Measurements from ENCODE around the gene PODXL. TPM values are rescaled to one million over a fixed set of nuclear protein-coding genes. Genes with fewer than 3 reads are reported as not detected.

PODXL gene
- total and polyA plus RNA-seq, 2 donors (not counting 1 experiment from before 2014, with no cell fraction given) = 0.17 to 0.27 TPM

DNA sequence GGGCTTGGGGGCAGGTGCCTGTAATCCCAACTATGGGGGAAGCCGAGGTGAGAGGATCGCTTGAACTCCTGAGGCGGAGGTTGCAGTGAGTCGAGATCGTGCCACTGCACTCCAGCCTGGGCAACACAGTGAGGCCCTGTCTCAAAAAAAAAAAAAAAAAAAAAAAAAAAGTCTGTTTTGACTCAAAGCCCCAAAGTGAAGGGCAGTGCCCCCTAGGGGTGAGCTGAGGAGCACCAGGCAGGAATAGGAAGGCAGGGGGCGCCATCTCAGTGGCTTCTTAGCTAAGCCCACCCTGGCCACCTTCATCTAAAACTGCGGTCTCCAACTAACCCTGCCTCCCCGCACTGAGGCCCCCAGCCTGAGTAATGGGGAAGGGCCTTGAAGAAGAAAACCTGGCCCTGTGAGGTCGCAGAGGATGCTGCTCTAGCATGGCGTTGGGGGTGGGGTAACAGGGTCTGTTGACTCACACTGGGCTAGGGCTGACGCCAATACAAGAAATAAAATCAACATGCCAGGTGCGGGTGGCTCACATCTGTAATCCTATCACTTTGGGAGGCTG is 9.8 kb downstream of the PODXL start:
- Histone ChIP-seq H2AFZ (ENCODE audit: low read length) (no peak overlapping the region), H3K36me3 (ENCODE audit: control insufficient read depth, insufficient read depth, low read length) (no peaks in the 10 kb centered on the region), H3K79me2 (ENCODE audit: control insufficient read depth, insufficient read depth, low read length) (no peaks in the 10 kb centered on the region), H3K9me3 (ENCODE audit: control insufficient read depth, insufficient read depth, low read depth, low read length) (no peaks in the 10 kb centered on the region), H3K9ac (ENCODE audit: insufficient read depth, low read length) (no peak overlapping the region), H3K27ac (ENCODE audit: insufficient read depth, low read length) (no peak overlapping the region), H3K27me3 (ENCODE audit: control insufficient read depth, insufficient read depth, low read length) (no peaks in the 10 kb centered on the region), H3K4me3 (replicated peaks in 1 of 4; ENCODE audit: control extremely low read depth in 1 of 4, insufficient read depth in 1 of 4, low read depth in 3 of 4, low read length in 4 of 4) (no peak overlapping the region), H4K20me1 (ENCODE audit: control insufficient read depth, extremely low read depth, insufficient read depth, low read length) (no peaks in the 10 kb centered on the region), H3K4me2 (ENCODE audit: extremely low read depth, insufficient read depth, low read length) (no peak overlapping the region), H3K4me1 (ENCODE audit: control insufficient read depth, extremely low read depth, insufficient read depth, low read length) (no peaks in the 10 kb centered on the region)
- TF ChIP-seq, protein P1, sequence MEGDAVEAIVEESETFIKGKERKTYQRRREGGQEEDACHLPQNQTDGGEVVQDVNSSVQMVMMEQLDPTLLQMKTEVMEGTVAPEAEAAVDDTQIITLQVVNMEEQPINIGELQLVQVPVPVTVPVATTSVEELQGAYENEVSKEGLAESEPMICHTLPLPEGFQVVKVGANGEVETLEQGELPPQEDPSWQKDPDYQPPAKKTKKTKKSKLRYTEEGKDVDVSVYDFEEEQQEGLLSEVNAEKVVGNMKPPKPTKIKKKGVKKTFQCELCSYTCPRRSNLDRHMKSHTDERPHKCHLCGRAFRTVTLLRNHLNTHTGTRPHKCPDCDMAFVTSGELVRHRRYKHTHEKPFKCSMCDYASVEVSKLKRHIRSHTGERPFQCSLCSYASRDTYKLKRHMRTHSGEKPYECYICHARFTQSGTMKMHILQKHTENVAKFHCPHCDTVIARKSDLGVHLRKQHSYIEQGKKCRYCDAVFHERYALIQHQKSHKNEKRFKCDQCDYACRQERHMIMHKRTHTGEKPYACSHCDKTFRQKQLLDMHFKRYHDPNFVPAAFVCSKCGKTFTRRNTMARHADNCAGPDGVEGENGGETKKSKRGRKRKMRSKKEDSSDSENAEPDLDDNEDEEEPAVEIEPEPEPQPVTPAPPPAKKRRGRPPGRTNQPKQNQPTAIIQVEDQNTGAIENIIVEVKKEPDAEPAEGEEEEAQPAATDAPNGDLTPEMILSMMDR (conservative IDR thresholded peaks at IDR 0.05 in 1 of 2, IDR thresholded peaks at IDR 0.05 in 1 of 2; ENCODE audit: low read depth in 1 of 2, low read length in 2 of 2) = peak; percentile 46 to 70
- no peak for TF ChIP-seq EZH2 (IDR thresholded peaks at IDR 0.05; ENCODE audit: low read length, missing control alignments)
- DNase-seq (ENCODE audit: low read depth in 2 of 2) = no peak

DNA sequence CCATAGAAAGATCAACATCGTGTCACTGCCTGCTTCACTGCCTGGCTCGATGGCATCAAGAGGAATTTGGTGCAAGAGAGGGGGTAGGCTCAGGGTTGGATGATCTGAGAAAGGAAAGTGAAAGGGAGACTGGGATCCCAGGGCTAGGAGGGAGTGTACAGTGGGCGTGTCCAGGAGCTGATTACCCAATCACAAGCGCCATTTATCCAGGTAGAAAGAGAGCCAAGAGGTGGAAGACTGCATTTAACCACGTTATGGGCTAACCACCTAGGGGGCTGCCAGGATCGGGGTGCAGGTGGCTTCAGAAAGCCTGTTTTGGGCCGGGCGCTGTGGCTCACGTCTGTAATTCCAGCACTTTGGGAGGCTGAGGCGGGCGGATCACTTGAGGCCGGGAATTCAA is 10.3 kb downstream of the PODXL start:
- no peaks in the 10 kb centered on the region for H3K36me3 ChIP-seq (ENCODE audit: control insufficient read depth, insufficient read depth, low read length)
- no peak for TF ChIP-seq EZH2 (IDR thresholded peaks at IDR 0.05; ENCODE audit: low read length, missing control alignments)
- TF ChIP-seq, protein P1 (conservative IDR thresholded peaks at IDR 0.05 in 1 of 2, IDR thresholded peaks at IDR 0.05 in 1 of 2; ENCODE audit: low read depth in 1 of 2, low read length in 2 of 2) = no peak
- no peak overlapping the region for H3K4me3 ChIP-seq (replicated peaks in 1 of 4; ENCODE audit: control extremely low read depth in 1 of 4, insufficient read depth in 1 of 4, low read depth in 3 of 4, low read length in 4 of 4)
- H2AFZ ChIP-seq (ENCODE audit: low read length) = no peak overlapping the region
- H3K9ac ChIP-seq (ENCODE audit: insufficient read depth, low read length) = no peak overlapping the region
- H4K20me1 ChIP-seq (ENCODE audit: control insufficient read depth, extremely low read depth, insufficient read depth, low read length) = no peaks in the 10 kb centered on the region
- H3K27ac ChIP-seq (ENCODE audit: insufficient read depth, low read length) = no peak overlapping the region
- no peak for DNase-seq (ENCODE audit: low read depth in 2 of 2)
- H3K4me2 ChIP-seq (ENCODE audit: extremely low read depth, insufficient read depth, low read length) = no peak overlapping the region
- H3K9me3 ChIP-seq (ENCODE audit: control insufficient read depth, insufficient read depth, low read depth, low read length) = no peaks in the 10 kb centered on the region
- no peaks in the 10 kb centered on the region for H3K27me3 ChIP-seq (ENCODE audit: control insufficient read depth, insufficient read depth, low read length)
- no peaks in the 10 kb centered on the region for H3K4me1 ChIP-seq (ENCODE audit: control insufficient read depth, extremely low read depth, insufficient read depth, low read length)
- no peaks in the 10 kb centered on the region for H3K79me2 ChIP-seq (ENCODE audit: control insufficient read depth, insufficient read depth, low read length)

DNA sequence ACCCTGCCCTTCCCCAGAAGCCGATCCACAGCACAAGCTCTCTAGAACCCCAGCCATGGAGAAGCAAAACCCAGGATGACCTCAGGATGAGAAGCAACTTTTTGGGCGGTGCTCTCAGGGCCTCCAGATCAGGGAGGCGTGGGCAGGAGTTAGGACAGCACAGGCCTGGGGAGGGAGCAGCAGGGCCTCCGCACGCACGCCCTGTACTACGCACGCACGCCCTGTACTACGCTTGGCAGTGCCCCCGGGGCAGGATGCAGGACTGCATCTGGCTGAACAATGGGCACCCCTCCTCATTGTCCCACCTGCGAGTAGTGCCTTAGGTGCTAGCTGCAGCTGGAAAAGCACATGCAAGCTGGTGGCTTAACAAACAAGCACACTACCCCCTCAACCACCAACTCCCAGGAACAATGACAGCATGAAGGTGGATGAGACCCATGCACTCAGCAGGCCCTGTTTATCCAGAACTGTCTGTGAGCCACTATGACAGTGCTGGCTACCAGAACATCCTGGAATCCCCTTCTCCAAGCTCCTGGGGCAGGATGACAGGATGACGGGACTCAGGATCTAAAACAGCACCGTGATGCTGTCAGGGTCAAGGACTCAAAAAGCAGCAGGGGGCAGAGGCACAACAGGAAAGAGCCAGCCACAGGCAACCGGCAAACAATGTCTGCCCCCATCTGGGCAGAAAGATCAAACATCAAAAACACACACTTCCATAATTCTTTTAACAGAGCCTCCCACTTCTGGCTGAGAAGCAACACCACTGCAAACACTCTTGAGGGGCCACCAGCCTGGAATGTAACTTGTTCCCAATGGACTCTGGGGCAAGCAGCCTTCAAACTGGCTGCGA is 11.8 kb downstream of the PODXL start:
- no peak overlapping the region for H2AFZ ChIP-seq (ENCODE audit: low read length)
- H3K4me3 ChIP-seq (replicated peaks in 1 of 4; ENCODE audit: control extremely low read depth in 1 of 4, insufficient read depth in 1 of 4, low read depth in 3 of 4, low read length in 4 of 4) = no peak overlapping the region
- no peak overlapping the region for H3K4me2 ChIP-seq (ENCODE audit: extremely low read depth, insufficient read depth, low read length)
- H3K36me3 ChIP-seq (ENCODE audit: control insufficient read depth, insufficient read depth, low read length) = no peaks in the 10 kb centered on the region
- H3K27me3 ChIP-seq (ENCODE audit: control insufficient read depth, insufficient read depth, low read length) = no peaks in the 10 kb centered on the region
- no peak overlapping the region for H3K9ac ChIP-seq (ENCODE audit: insufficient read depth, low read length)
- no peaks in the 10 kb centered on the region for H3K79me2 ChIP-seq (ENCODE audit: control insufficient read depth, insufficient read depth, low read length)
- DNase-seq (ENCODE audit: low read depth in 2 of 2) = peak in 1 of 2 donors; percentile 14
- no peak overlapping the region for H3K27ac ChIP-seq (ENCODE audit: insufficient read depth, low read length)
- TF ChIP-seq, protein P1 (conservative IDR thresholded peaks at IDR 0.05 in 1 of 2, IDR thresholded peaks at IDR 0.05 in 1 of 2; ENCODE audit: low read depth in 1 of 2, low read length in 2 of 2) = peak in 1 of 2 donors; percentile 12
- TF ChIP-seq EZH2 (IDR thresholded peaks at IDR 0.05; ENCODE audit: low read length, missing control alignments) = no peak
- H3K9me3 ChIP-seq (ENCODE audit: control insufficient read depth, insufficient read depth, low read depth, low read length) = no peaks in the 10 kb centered on the region
- no peaks in the 10 kb centered on the region for H4K20me1 ChIP-seq (ENCODE audit: control insufficient read depth, extremely low read depth, insufficient read depth, low read length)
- H3K4me1 ChIP-seq (ENCODE audit: control insufficient read depth, extremely low read depth, insufficient read depth, low read length) = no peaks in the 10 kb centered on the region

Measured in fibroblast of lung (primary cell).